Fibroblast of pulmonary artery (primary cell): ENCODE measurements around the gene B4GALT3.
A peak's percentile ranks its signal among the peaks of the same experiment; 100 is the strongest.
"Not testable (repeated sequence)": the region's sequence is repeated elsewhere in the genome, so short reads cannot be mapped to it uniquely, and the experiment has no call there.

ENCODE experiments used
- DNase-seq: peaks from one replicate; pipeline ENCODE4 v3.0.0-alpha.2; 2010; ENCODE audit warnings: low read depth
- H3K4me3 ChIP-seq: replicated peaks from 2 replicates; pipeline ENCODE4 v1.5.1; 2011; ENCODE audit warnings: low read depth, mild to moderate bottlenecking, control low read depth, low read length, moderate library complexity
- CTCF ChIP-seq: IDR thresholded peaks from 2 replicates; pipeline ENCODE4 v1.5.1; 2011; ENCODE audit warnings: mild to moderate bottlenecking, control low read depth, low read length, inconsistent platforms; ENCODE audit errors: missing control alignments

B4GALT3 gene

DNA sequence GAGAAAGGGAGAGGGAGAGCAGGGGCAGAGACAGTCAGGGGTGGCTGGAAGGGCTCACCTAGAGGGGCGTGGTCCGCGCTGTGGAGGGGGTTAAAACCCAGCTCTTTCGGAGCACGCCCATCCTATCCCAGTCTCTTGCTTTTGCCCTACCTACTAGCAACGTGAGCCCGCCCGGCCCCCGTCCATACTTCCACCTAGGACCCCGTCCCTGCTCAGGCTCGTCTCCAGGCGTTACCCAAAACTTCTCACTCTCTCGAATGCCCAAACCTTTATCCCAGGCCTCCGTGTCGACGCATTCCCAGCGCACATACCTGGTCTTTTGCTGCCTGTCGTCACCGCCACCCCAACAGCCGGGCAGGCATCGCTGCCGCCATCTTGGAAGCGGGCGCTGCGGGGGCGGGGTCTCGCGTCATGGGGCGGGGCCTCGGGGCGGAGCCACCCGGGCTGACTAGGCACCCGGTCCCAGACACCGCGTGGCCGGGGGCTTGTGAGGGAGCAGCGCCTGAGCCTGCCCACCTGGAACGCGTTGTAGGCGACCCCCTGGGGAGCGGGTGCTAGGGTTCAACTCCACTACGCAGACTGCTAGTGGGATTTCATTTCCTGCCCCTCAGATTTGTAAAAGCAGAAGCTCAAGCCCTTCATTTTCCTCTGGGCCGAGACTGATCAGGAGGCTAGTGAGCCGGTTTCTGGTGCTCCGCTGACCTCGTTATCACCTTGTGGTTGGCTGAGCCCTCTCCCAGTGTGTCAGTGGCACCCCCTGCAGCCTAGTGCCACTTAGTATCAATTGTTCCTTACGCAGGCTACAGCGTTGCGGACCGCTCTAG is at the start of gene B4GALT3:
Gene B4GALT3 (minus strand): TSS at position 396 of the 824 bp plus-strand sequence. CDS start 1,447 bp downstream, outside the sequence.
- H3K4me3 ChIP-seq = peak within 1 kb of the TSS; percentile 98
- no peak for TF ChIP-seq CTCF
- peak; percentile 74 for DNase-seq

GRCh38 chr1:161226759-161227158 is 49.5 kb upstream of the B4GALT3 start:
- no peak for DNase-seq
- H3K4me3 ChIP-seq = peak overlapping the region; percentile 98
- no peak for TF ChIP-seq CTCF

GRCh38 chr1:161226320-161226711 is 49.0 kb upstream of the B4GALT3 start:
- DNase-seq = no peak
- peak overlapping the region; percentile 98 for H3K4me3 ChIP-seq
- no peak for TF ChIP-seq CTCF

DNA sequence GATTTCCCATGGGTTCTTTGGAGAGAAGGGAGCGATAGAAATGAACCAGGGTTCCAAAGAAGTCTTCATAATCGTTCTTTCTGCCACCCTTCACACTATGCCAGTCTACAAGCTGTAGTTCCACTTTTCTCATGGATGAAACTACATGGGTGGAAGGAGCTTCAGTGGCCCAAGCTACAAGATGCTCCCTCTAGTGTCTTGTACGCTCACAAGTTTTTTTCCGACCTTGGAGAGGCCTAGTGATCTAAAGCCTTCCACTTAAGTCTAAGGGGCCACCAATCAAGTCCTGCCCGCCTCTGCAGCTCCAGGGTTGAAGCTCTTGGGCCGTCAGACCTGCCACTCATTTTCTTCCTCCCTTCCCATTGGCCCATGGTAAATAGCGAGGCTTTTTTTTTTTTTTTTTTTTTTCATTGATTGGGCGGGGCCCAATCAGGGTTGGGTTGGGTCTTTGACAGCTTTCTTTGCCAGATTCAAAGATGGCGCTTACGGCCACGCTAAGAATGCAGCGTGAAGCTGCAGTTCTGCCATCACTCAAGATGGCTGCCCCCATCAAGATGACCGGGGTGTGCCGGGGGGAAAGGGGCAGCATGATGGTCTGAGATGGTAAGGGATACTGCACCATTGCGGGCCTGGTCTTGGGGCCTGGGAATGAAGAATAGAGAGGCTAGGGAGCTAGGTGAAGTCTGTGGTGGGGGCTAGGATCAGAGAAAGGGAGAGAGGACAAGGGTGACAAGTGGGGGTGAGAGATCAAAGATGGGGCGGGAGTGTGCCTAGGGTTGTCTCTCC is 48.4 kb upstream of the B4GALT3 start, which contains the start of gene TOMM40L:
Gene TOMM40L (plus strand): TSS at position 527 of the 786 bp plus-strand sequence. CDS start 430 bp downstream, outside the sequence.
- peak; percentile 100 for DNase-seq
- peak; percentile 79 for TF ChIP-seq CTCF
- peak within 1 kb of the TSS; percentile 98 for H3K4me3 ChIP-seq

DNA sequence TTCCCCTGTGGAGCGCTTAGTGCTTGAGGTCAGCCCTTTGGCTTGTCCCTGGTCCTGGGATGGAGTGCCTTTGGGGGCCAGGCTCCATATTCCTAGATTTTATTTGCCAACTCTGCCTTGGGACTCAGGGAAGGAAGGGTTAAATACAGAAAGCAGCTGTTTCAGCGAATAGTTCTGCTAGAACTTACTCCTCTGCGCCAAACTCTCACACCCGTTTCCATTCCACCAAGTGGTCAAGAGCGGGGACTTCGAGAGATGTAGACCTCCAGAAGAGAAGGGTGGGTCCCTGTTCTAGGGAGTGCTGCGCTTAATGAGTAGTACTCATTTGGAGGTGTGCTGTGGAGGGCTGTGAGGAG is 47.8 kb upstream of the B4GALT3 start:
- H3K4me3 ChIP-seq = no peak overlapping the region
- TF ChIP-seq CTCF = no peak
- DNase-seq = no peak

DNA sequence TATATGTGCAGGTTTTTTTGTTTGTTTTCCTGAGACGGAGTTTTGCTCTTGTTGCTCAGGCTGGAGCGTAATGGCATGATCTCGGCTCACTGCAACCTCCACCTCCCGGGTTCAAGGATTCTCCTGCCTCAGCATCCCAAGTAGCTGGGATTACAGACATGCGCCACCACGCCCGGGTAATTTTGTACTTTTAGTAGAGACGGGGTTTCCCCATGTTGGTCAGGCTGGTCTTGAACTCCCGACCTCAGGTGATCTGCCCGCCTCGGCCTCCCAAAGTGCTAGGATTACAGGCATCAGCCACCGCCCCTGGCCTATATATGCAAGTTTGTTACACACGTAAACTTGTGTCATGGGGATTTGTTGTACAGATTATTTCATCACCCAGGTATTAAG is 47.4 kb upstream of the B4GALT3 start:
- DNase-seq, H3K4me3 ChIP-seq: not testable (repeated sequence)
